Putamen (tissue), 1 donor: ENCODE results near the gene PSG1.
"Not testable (repeated sequence)": the region's sequence is repeated elsewhere in the genome, so short reads cannot be mapped to it uniquely, and the experiment has no call there.

Experiments
- DNase-seq: peaks from one replicate; pipeline ENCODE4 v3.0.0-alpha.2; 2016; ENCODE audit warnings: low spot score

The PSG1 gene

GRCh38 chr19:42879613-42880012 is at the start of gene PSG1:
Gene PSG1, minus strand, starts transcription at chr19:42879713. Its CDS starts 132 bp downstream, at chr19:42879581.
- no peak for DNase-seq

DNA sequence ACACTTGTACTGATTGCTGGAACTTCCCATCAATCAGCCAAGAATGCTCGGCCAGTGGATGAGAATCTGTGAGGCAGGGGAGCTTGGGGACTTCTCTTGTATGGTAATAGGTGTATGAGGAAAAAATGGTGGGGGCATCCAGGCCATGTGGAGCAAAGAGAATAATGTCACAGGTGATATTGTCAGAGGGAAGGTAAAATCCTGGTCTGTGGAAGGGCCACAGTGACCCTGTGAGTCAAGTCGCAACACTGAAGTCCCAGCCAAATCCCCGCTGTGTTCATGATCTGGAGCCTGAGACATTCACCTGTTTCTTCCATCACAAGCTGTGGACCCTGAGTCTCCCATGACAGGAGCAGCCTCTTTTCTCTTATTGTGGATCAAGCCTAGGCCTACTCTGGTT is 49.4 kb upstream of the PSG1 start:
- no peak for DNase-seq

- no peak for DNase-seq
Measured at GRCh38 chr19:42926781-42927180, 47.3 kb upstream of the PSG1 start.

- DNase-seq: peak; percentile 7
Measured at GRCh38 chr19:42923106-42923505, 43.6 kb upstream of the PSG1 start.

GRCh38 chr19:42920971-42921370 is 41.5 kb upstream of the PSG1 start:
- not testable (repeated sequence) for DNase-seq

DNA sequence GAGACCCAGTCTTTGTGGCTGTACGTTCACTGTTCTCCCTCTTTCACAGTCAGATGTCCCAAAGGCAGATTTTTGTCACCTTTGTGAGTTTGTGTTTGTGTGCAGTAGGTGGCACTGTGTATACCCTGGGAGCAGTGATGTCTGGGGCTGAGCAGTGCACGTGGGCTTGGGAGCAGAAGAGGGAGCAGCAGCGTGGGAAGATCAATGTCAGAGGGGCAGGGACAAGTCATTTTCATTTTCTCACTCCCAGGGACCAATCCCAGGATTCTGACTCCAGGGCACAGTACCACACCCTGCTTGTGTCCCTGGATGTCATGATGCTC is 40.2 kb upstream of the PSG1 start:
- DNase-seq: no peak

DNA sequence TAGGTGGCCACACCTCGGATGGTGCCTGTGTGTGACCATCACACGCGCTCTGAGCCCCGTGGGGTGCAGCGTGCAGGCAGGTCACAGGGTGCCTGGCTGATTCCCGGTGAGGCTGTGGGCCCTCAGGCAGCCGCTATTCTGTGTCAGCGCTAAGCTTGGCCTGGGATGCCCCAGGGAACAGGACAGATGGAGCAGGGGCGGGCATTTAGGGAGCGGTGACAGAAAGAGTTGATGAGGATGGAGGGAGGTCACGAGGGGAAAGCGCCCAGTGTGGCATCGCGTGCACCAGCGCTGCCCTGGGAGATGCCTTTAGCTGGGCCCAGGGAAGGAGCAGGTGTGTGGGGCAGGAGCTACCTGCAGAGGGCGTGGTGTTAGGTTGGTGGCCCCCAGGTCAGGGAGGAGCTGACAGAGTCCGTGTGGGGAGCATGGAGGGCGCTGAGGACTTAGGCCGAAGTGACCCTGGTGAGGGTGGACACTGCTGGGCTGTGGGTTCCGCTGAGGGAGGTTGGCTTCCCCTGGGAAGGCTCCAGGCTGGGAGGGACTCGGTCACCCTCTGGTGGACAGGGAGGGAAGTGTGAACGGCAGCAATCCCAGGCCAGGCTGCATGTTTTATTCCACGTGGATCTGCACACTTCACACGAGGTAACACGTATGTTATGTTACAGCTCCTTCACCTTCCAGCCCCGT is 39.7 kb upstream of the PSG1 start:
- DNase-seq: not testable (repeated sequence)

DNA sequence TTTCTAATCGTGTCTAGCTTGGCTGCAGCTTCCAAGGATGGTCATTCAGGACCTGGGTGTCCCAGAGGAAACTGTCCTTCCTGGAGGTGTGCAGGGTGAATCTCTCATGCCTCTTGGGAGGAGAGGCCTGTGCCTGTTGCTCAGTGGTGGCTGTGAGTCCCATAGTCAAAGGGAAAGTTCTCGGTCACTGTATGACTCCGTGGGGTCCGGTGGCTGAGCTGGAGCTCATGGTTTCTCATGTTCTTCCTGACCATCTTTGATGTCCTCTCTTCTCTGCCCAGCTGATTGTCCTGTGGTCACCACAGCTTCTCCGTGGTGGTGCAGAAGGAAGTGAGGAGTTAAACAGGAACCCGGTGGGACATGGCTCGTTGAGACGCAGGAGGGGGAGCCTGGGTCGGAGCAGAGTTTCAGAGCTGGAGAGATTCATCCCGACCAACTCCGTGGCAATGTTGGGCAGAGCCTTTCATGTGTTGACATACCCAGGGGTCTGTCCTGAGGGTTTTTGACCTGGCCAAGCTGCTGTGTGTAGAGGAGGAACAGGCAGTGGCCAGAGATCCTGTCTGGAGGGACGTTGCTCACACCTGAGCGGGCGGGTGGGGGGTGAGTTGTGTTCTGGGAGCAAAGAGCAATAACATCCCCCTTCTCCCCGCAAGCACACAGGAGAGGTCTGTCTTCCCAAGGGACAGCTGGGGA is 39.0 kb upstream of the PSG1 start:
- DNase-seq: not testable (repeated sequence)

DNA sequence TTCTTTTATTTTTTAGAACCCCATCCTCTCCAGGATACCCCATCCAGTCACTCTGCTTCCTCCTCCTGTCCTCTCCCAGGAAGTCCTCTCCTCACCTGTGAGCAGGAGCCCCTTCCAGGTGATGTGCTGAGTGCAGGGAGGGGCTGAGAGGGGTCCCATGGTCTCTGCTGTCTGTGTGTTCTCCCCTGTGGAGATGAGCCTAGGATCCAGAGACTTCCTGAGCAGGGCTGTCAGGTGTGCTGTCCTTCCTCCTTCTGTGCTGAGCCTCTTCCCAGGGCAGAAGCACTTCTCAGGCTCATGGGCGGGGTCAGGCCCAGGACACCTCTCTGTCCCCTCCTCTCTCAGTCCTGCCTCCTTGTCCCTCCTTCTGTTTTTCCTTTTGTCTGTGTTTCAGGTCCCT is 38.1 kb upstream of the PSG1 start, which contains the start of gene PSG6:
TSS of gene PSG6 (minus strand) at position 261 of the 400 bp plus-strand sequence. CDS start at position 159, 102 bp downstream.
- DNase-seq: not testable (repeated sequence)

DNA sequence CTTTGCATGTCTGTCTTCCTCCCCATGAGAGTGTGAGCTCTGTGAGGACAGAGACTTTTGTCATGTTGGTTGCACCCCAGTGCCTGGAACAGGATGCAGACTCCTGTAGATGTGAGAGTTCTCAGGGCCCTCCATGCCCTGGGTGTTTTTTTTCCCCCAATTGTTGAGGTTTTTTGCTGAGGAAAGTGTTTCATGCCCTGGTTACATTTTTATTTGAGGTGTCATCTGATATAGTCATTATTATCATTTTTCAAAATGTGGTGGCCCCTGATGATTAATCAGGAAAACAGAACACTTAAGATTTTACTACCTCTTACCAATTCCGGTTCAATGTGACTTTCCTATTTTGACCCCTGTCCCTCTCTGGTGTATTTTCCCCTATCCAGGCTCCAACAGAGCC is 37.4 kb upstream of the PSG1 start:
- DNase-seq: not testable (repeated sequence)

GRCh38 chr19:42913516-42913915 is 34.0 kb upstream of the PSG1 start:
- not testable (repeated sequence) for DNase-seq

DNA sequence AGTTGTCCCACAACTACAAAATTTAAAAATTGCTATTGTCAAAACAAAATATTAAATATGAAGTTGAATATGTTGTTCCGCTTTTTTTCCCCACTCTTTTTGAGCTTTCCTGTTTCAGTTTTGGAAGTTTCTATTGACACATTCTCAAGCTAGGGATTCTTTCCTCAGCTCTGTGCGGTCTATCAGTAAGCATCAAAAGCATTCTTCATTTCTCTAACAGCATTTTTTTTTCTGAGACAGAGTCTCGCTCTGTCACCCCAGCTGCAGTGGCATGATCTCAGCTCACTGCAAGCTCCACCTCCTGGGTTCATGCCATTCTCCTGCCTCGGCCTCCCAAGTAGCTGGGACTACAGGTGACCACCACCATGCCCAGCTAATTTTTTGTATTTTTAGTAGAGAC is 33.4 kb upstream of the PSG1 start:
- DNase-seq: not testable (repeated sequence)

DNA sequence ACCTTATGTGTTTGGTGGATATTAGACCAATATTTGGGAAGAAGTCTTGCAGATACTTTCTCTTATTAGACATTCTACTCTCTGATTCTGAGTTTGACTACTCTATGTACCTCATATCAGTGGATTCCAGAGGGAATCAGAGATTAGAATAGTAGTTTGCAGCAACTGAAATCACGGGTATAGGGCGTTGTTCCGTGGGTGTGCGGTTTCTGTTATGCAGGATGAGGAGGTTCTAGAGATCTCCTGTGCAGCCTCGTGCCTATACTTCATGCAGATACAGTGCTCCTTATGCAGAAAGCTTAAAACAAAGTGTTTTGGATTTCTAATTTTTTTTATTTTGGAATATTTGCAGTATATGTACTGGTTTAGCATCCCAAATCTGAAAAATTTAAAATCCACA is 32.2 kb upstream of the PSG1 start:
- not testable (repeated sequence) for DNase-seq

DNA sequence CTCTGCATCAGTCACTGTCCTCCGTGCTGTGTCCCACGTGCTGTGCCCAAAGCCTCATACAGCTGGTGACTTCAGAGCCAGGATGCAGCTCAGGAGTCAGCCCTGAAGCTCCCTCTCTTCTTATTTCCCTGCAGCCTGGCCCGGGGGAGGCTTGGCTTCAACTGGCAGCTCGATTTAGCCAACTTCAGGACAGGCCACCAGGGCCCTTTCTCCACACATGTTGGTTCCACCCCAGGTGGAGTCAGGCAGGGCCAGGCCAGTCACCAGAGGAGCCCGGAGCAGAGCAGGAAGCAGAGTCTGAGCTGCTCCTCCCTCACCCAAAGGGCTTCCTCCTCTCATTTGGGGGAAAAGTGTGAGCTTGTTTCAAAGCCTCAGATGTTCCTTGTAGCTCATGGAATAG is 26.6 kb upstream of the PSG1 start:
- not testable (repeated sequence) for DNase-seq

DNA sequence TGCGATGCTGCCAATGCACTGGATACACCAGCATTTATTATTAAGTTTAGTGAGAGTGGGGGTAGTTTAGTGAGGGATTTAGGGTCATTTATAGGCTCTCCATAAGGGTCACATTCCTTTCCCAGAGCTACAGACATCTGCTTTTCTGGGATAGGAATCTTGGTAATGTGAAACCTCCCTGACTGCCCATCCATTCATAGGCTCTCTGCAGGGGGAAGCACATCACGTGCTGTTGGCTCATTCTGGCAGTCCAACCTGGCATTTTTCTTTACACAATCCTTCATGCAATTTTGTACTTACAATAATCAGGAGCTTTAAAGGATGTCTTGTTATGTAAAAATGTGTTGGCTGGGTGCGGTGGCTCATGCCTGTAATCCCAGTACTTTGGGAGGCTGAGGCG is 21.0 kb upstream of the PSG1 start:
- DNase-seq: not testable (repeated sequence)

DNA sequence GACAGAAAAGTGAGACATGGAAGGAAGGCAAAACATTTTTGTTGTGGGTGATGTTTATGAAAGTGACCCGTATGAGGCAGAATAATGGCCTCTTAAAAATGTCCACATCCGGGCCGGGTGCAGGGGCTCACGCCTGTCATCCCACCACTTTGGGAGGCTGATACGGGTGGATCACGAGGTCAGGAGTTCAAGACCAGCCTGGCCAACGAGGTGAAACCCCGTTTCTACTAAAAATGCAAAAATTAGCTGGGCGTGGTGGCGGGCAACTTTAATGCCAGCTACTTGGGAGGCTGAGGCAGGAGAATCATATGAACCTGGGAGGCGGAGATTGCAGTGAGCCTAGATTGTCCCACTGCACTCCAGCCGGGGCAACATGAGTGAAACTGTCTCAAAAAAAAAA is 20.2 kb upstream of the PSG1 start:
- not testable (repeated sequence) for DNase-seq

DNA sequence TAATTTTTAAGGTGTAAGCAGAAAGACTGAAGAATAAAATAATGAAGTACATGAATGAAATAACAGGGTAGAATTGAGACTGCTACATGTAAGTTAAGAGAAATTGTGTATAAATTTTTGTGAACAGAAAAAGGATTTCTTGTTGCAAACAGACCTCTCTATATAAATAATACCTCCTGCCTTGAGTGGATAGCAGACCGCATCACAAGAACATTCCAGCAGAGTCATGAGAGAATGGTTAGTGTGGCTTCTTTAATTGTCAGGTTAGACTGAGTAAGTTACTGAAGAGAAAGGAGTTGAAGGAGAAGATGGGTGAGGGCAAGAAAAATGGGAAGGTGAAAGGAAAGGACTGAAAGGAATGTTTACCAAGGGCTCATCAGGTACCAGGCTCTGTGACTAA is 19.6 kb upstream of the PSG1 start:
- not testable (repeated sequence) for DNase-seq

DNA sequence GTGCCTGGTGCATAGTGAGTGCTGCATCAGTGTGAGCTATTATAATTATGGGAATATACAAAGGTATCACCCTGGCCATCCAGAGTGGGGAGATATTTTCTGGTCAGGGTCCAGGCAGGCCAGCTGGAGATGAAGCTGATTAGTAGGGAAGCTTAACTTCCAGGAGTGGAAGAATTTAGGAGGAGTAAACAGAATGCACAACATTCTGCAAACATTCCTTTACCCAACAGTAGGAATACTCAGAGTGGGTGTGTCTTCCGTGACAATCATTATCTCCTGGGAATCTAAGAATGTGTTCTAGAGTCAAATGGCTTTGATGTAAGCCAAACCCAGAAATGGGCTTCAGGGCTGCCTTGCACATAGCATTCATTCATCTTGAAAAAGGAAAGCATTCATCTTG is 19.1 kb upstream of the PSG1 start:
- not testable (repeated sequence) for DNase-seq

DNA sequence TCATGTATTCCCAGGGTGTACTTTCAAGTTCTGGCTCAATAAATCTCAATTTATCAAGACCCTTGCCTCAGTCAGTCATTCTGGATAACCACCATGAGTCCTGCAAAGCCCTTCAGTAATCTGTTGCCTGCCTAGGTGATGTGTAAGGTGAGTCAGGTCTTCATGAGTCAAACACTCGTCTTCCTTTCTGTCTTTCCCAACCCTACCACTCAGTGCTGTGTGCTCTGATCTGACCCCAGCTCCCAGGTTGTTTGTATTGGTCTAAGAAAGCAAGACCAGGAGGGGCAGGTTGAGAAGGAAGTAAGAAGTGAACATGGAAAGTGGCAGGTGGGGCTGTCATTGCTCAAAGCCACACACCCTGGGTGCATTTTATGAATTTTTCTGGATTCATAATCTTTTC is 18.2 kb upstream of the PSG1 start:
- DNase-seq: not testable (repeated sequence)

GRCh38 chr19:42890446-42890845 is 10.9 kb upstream of the PSG1 start:
- DNase-seq: not testable (repeated sequence)

DNA sequence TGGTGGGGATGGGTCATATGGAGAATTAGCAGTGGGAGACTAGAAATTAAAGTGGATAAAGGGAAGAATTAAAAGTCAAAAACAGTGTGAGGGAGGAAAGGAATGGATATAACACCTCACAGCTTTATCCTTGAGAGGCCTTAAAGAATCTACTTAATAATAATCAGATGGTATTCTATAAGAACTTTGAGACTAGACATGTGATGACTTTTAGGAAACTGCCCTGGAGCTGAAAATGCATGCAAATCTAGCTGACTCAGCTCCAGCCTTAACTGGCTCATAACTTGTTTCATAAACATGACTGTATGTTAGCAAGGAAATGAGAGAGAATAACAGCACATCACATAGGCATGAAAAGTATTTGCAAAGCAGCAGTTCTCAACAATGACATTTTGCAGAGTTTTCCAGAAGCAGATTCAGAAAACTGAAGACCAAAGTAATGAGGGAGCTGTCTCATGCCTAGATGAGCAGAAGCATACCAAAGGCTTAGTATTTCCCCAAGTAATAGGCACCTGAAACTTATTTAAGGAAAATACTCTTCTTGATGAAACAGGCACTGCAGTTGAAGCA is 8.4 kb upstream of the PSG1 start:
- DNase-seq: not testable (repeated sequence)

DNA sequence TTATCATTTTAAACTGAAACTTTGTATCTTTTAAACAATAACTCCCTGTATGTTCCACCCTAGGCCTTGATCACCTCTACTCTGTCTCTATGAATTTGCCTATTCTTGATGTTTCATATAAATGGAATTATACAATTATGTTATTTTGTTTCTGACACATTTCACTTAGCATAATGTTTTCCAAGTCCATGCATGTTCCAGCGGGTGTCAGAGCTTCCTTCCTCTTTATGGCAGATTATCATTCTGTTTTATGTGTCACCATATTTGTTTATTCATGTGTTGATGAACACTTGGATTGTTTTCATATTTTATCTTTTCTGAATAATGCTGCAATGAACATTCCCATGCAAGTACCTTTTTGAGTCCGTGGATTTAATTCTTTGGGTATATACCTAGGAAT is 3.2 kb upstream of the PSG1 start:
- DNase-seq: not testable (repeated sequence)

DNA sequence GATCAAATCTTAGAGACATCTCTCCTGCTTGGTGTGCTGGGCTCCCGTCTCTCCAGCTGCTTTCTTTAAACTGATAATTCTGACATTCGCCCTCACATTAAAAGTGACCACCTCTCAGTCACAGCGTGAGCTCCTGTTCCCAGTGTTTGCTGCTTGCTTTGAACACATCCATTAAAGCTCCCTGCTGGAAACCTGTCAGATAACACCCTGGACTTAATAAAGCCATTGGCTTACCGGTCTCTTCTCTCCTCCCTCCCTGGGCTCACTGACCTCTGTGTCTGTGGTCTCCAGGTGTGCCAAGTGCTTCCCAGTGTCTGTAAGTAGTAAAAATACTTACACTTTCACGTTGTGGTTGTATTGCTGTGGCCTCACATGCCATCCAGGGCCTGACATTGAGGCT is 2.5 kb upstream of the PSG1 start:
- DNase-seq: not testable (repeated sequence)
